Activated CD8-positive, alpha-beta memory T cell treated with anti-CD3 and anti-CD28 coated beads, Interleukin-2, amount 50 U/mL, for 1 hour (primary cell): ENCODE measurements around the gene PSTPIP2.
"Not testable (repeated sequence)": the region's sequence is repeated elsewhere in the genome, so short reads cannot be mapped to it uniquely, and the experiment has no call there.

Experiments used
- DNase-seq: peaks from one replicate; pipeline ENCODE4 v3.0.0-alpha.2; 2020; ENCODE audit errors: extremely low read depth

PSTPIP2 gene

DNA sequence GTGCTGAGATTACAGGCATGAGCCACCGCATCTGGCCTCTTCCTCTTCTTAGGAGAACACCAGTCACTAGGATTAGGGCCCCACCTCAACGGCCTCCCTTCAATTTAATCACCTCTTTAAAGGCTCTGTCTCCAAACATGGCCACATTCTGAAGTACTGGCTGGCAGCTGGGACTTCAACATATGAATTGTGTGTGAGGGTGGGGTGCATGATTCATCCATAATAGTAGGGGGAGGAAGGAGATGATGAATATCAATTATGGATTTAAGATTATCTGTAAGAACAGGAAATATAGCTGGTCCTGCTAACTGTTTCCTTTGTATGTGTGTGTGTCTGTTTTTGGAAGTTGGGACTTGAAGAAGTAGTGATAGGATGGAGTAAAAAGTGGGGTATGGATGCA lies 90.2 kb downstream of the PSTPIP2 start:
- DNase-seq = no peak

- DNase-seq = no peak
Measured at GRCh38 chr18:45980229-45980628, 91.8 kb downstream of the PSTPIP2 start.

GRCh38 chr18:45978084-45978483 lies 94.0 kb downstream of the PSTPIP2 start:
- DNase-seq = no peak

DNA sequence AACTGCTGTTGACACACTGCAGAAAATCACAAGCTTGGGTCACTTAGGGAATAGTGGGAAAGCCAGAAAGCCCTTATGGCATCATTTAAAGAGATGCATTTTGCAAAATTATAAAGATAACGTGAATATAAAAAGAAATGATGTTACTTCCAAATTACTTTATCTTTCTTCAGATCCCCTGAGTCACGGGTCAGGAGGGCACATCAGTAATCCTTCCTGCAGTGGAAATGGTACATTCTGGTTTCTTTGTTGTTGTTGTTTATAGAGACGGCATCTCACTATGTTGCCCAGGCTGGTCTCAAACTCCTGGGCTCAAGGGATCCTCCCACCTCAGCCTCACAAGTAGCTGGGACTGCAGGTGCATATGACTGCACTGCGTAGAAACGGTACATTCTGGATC lies 95.1 kb downstream of the PSTPIP2 start:
- no peak for DNase-seq

- DNase-seq = no peak
Measured at GRCh38 chr18:45976566-45976965, 95.5 kb downstream of the PSTPIP2 start.

DNA sequence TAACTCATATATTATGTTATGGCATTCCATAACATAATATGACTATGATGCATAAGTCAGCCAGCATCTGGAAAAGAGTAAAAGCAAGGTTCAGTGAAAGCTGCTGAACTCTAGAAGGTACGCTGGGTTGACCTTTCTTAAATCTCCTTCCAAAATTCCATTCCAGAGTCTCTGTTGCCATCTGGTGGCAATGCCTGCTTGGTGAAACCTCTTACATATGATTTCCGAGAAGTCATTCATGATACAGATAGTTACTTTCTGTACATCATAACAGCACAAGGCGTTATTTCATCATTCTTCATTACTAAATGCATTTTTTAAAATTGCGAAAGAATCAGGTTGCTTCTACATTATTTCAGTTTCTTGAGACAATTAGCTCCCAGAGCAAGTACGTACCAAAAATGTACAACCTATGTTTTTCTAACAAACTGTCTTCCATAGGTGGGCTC lies 97.9 kb downstream of the PSTPIP2 start:
- DNase-seq = no peak

DNA sequence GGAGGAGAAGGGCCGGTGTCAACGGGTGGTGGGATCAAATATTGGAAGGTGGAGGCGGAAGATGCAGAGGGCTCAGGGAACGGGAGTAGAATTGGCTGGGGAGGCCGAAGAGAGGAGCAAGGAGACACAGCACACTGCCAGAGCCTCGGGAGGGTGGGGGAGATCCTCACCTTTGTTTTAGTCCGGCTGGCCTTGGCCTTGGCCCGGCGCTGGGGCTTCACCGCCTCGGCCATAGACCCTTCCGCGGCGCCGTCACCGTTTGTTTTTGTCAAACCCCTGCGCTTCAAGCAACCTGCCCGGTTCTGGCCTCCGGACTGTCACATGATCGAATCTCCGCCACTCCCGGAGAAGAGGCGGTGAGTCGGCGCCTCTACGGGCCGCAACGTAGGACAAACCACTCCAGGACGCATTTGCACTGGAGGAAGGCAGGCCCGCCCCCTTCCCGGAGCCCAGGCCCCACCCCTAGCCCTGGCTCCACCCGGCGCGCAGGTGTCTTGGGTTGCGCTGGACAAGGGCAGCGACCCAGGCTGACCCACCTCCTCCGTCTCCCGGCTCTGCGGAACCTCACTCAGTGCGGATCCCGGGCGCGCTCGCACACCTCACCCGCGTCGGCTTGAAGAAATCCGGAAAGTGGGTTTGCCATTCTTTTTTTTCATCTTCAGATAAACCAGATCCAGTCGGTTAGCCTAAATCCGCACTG lies 104.9 kb downstream of the PSTPIP2 start, which contains the start of gene EPG5:
Gene EPG5, minus strand, starts transcription at position 323 of the 700 bp plus-strand sequence. Its CDS starts 90 bp downstream, at position 233.
- peak; percentile 71 for DNase-seq

GRCh38 chr18:45964913-45965312 lies 107.1 kb downstream of the PSTPIP2 start:
- not testable (repeated sequence) for DNase-seq

DNA sequence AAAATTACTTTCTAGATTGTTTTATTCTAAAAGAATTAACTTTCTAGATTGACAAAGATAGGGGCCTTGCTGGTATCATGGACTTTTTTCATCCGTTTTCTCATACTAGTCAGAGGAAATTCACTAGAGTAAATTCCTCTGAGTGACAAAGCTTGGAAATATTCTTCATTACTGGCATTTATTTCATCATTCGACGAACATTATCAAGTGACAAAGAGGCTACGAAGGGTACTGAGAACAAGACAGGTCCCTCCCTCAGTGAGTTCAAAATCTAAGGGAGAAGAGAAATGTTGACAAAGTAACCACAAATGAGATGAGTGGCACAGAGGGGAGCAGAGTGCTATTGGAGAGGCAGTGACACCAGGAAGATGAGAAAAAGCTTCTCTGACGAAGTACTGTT lies 109.2 kb downstream of the PSTPIP2 start:
- no peak for DNase-seq

- no peak for DNase-seq
Measured at GRCh38 chr18:45962461-45962860, 109.6 kb downstream of the PSTPIP2 start.

GRCh38 chr18:45959484-45959883 lies 112.6 kb downstream of the PSTPIP2 start:
- not testable (repeated sequence) for DNase-seq

- no peak for DNase-seq
Measured at GRCh38 chr18:45958730-45959129, 113.3 kb downstream of the PSTPIP2 start.

DNA sequence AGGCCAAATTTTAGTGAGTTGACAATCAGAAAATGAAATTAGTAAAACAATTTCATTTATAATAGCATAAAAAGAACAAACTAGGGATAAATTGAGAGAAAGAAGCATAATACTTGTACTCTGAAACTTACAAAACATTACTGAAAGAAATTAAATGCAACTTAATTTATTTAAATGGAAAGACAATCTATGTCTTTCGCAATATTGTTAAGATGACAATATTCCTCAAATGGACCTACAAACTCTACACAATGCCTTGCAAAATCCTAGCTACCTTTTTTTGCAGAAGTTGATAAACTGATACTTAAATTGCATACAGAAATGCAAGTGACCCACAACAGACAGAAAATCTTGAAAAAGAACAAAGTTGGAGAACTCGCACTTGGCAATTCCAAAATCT lies 114.0 kb downstream of the PSTPIP2 start:
- DNase-seq = no peak

- no peak for DNase-seq
Measured at GRCh38 chr18:45957100-45957499, 115.0 kb downstream of the PSTPIP2 start.

DNA sequence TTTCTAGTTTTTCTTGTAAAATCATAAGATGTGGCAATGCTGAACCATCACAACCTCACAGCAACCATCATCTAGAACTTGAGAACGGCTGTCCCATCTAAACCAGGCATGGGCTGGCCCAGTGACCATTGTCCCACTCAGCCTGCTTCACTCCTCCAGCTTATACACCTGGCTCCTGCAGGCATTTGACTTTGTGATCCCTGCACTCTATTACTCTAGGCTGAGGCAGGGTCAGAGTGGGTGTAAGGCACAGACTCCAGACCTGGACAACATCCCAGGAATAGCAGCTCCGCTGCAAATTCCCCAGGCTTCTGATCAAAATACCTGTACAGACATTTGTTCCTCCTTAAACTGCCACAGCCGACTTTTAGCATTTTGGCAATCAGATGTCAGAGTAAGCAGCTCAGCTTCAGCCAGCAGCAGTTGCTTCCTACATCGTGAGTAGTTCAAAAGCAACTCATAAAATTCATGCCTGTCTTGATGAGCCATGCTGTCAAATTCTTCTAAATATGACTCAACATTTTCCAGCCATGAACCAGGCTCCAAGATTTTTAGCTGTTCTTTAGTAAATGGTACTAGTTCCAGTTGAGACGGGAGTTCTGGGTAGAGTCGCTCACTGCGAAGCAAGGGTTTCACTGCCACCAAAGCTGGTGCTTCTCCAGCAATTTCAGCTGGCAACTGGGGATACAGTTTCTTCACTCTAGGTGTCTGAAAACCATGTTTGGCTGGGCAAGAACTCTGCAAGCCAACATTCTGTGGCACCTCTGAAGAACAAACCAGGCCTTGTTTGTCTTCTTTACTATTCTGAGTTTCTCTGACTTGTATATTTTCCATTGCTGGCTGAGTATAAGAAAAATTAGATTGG lies 117.8 kb downstream of the PSTPIP2 start:
- DNase-seq = no peak

GRCh38 chr18:45951016-45951714 lies 120.9 kb downstream of the PSTPIP2 start:
- no peak for DNase-seq

GRCh38 chr18:45945669-45946068 lies 126.4 kb downstream of the PSTPIP2 start:
- no peak for DNase-seq

DNA sequence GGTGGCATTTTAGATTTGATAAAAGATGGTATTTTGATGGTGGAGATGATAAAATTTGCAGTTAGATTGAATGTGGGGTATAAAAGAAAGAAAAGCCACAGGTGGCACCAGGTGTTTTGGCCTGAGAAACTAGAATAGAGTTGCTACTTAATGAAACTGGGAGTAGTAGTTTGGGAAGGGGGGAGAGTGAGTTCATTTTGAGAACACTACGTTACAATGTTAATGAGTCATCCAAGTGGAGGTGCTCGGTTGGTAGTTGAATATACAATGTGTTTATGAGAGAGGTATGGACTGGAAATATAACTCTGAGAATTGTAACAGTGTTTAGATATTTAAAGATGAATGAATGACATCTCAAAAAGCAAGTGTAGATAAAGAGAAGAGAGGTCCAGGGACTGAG lies 131.3 kb downstream of the PSTPIP2 start:
- DNase-seq = no peak

GRCh38 chr18:45939236-45939635 lies 132.8 kb downstream of the PSTPIP2 start:
- DNase-seq = no peak

GRCh38 chr18:45938488-45938935 lies 133.5 kb downstream of the PSTPIP2 start:
- DNase-seq = no peak

DNA sequence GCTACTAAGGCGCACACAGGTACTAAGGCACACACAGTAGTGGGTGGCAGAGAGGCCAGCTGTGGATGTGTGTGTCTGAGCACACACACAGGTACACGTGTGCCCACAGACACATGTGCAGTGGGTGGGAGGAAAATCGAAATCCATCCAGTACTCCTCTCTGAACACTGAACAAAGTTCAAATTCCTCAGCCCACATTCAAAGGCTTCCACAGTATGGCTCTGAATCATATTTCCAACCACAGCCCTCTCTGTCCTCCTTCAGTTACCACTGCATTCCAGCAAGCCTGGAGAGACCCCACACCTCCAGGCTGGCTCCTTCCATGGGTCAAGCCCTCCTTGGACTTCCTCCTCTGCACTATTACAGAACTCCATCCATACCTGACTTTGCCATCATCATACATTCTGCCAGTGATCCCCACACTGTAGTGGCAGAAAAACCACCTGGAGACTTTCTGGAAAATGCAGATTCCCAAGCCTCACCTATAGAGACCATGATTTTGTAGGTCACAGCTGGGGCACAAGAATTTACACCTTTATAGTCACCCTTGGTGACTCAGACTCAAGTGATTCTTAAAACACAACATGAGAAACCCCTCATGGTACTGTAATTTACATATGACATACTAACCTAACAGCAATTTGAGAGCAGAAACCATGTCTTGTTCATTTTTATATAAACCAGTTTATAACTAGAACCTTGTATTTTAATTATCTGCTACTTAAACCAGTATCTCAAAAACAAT lies 136.3 kb downstream of the PSTPIP2 start:
- DNase-seq = no peak
